ENCODE results near the gene LETM1. TPM values are rescaled to one million over a fixed set of nuclear protein-coding genes. Genes with fewer than 3 reads are reported as not detected.

The LETM1 gene
- total RNA-seq, 3 donors from 2014 or later: 128 to 141 (median 133) TPM

- Mint-ChIP-seq H3K27me3 (ENCODE audit: low read depth) (peaks cover 25% of the 10 kb centered on the region), H3K9me3 (no peaks in the 10 kb centered on the region), H3K4me3 (no peak overlapping the region), H3K36me3 (ENCODE audit: insufficient read depth) (no peaks in the 10 kb centered on the region), H3K4me1 (ENCODE audit: low read depth) (peaks cover 2% of the 10 kb centered on the region)
- DNase-seq: no peak
- ATAC-seq: no peak
Observed at GRCh38 chr4:1763550-1764080, 92.3 kb downstream of the LETM1 start.

GRCh38 chr4:1763070-1763549 lies 92.8 kb downstream of the LETM1 start:
- no peaks in the 10 kb centered on the region for H3K36me3 Mint-ChIP-seq (ENCODE audit: insufficient read depth)
- no peak overlapping the region for H3K4me3 Mint-ChIP-seq
- ATAC-seq: no peak
- H3K27me3 Mint-ChIP-seq (ENCODE audit: low read depth): peaks cover 23% of the 10 kb centered on the region
- peaks cover 2% of the 10 kb centered on the region for H3K4me1 Mint-ChIP-seq (ENCODE audit: low read depth)
- H3K9me3 Mint-ChIP-seq: no peaks in the 10 kb centered on the region
- no peak for DNase-seq

- Mint-ChIP-seq H3K36me3 (ENCODE audit: insufficient read depth) (no peaks in the 10 kb centered on the region), H3K4me3 (no peak overlapping the region), H3K27me3 (ENCODE audit: low read depth) (peaks cover 20% of the 10 kb centered on the region), H3K9me3 (no peaks in the 10 kb centered on the region), H3K4me1 (ENCODE audit: low read depth) (peaks cover 2% of the 10 kb centered on the region)
- DNase-seq: no peak
- no peak for ATAC-seq
Observed at GRCh38 chr4:1762264-1763010, 93.5 kb downstream of the LETM1 start.

Other genes starting within 250 kb of the LETM1 start
- gene FAM53A, start 171.8 kb downstream of the LETM1 start, total RNA-seq: 1 to 10 TPM; 1.3 to 4.0 (median 1.6) TPM
- 100 to 1,000 TPM; 131 to 171 (median 147) TPM for gene SLBP, start 143.8 kb downstream of the LETM1 start, total RNA-seq
- 10 to 100 TPM; 17.4 to 21.8 (median 17.6) TPM for gene TMEM129, start 134.8 kb downstream of the LETM1 start, total RNA-seq
- 10 to 100 TPM; 53.1 to 75.0 (median 69.3) TPM for gene TACC3, start 134.6 kb downstream of the LETM1 start, total RNA-seq
- under 1 TPM; 0.08 to 0.30 (median 0.29) TPM for gene FGFR3, start 62.9 kb downstream of the LETM1 start, total RNA-seq
- 10 to 100 TPM; 84.0 to 97.0 (median 91.0) TPM for gene NSD2, start 15.2 kb upstream of the LETM1 start, total RNA-seq
- 10 to 100 TPM; 58.1 to 62.5 (median 59.8) TPM for gene NELFA, start 152.8 kb upstream of the LETM1 start, total RNA-seq
- 1 to 10 TPM in 1 of 3 donors, under 1 TPM in 2; 0.71 to 1.2 (median 0.82) TPM for gene NAT8L, start 203.2 kb upstream of the LETM1 start, total RNA-seq